GM12878 (cell line): Measurements from ENCODE around the gene ADGRG1. TPM values are rescaled to one million over a fixed set of nuclear protein-coding genes. Genes with fewer than 3 reads are reported as not detected.
A peak's percentile ranks its signal among the peaks of the same experiment; 100 is the strongest.

Experiments
- CBFB ChIP-seq: IDR thresholded peaks from 2 replicates; pipeline ENCODE4 v1.6.1; 2016; ENCODE audit warnings: antibody characterized with exemption, low read depth
- CBX3 ChIP-seq: fragments of 200-600 bp; sonication (generic); IDR thresholded peaks from 2 replicates; pipeline ENCODE4 v1.6.1; 2016; ENCODE audit warnings: low read depth, borderline replicate concordance
- CREB1 ChIP-seq: IDR thresholded peaks from 2 replicates; pipeline ENCODE4 v1.6.1; 2012; ENCODE audit warnings: low read depth, mild to moderate bottlenecking, inconsistent platforms
- EGR1 ChIP-seq, 2 experiments: IDR thresholded peaks; 1 replicate in 1 of 2; 2 replicates in 1 of 2; pipeline ENCODE4 v1.6.1; 2011 to 2012; ENCODE audit warnings: low read depth in 2 of 2, low read length in 2 of 2, borderline replicate concordance in 1 of 2, mild to moderate bottlenecking in 1 of 2, moderate library complexity in 1 of 2
- FOXK2 ChIP-seq: fragments of 450-650 bp; IDR thresholded peaks from 2 replicates; pipeline ENCODE4 v1.6.1; 2017; ENCODE audit warnings: mild to moderate bottlenecking, moderate library complexity
- HDAC2 ChIP-seq: fragments of 200-600 bp; sonication (generic); IDR thresholded peaks from 2 replicates; pipeline ENCODE4 v1.6.1; 2017
- KDM1A ChIP-seq: fragments of 200-600 bp; sonication (generic); IDR thresholded peaks from 2 replicates; pipeline ENCODE4 v1.6.1; 2016; ENCODE audit warnings: borderline replicate concordance
- KLF5 ChIP-seq: fragments of 450-650 bp; IDR thresholded peaks from 2 replicates; pipeline ENCODE4 v1.6.1; 2014; ENCODE audit warnings: mild to moderate bottlenecking; ENCODE audit not compliant: partially characterized antibody
- NBN ChIP-seq: fragments of 450-650 bp; IDR thresholded peaks from 2 replicates; pipeline ENCODE4 v1.6.1; 2016
- NR2C1 ChIP-seq: fragments of 450-650 bp; IDR thresholded peaks from 2 replicates; pipeline ENCODE4 v1.6.1; 2017; ENCODE audit warnings: antibody characterized with exemption, mild to moderate bottlenecking, moderate library complexity
- NR2F1 ChIP-seq: fragments of 450-650 bp; conservative IDR thresholded peaks from 2 replicates; pipeline ENCODE4 v1.6.1; 2017; ENCODE audit warnings: mild to moderate bottlenecking
- PAX5 ChIP-seq: IDR thresholded peaks from 2 replicates; pipeline ENCODE4 v1.6.1; 2011; ENCODE audit warnings: low read depth, low read length, borderline replicate concordance
- PKNOX1 ChIP-seq: fragments of 450-650 bp; IDR thresholded peaks from 2 replicates; pipeline ENCODE4 v1.6.1; 2016; ENCODE audit warnings: mild to moderate bottlenecking
- POLR2A ChIP-seq: IDR thresholded peaks from 2 replicates; pipeline ENCODE4 v1.6.1; 2011; ENCODE audit warnings: low read depth, mild to moderate bottlenecking, low read length
- POLR2AphosphoS5 ChIP-seq: IDR thresholded peaks from 2 replicates; pipeline ENCODE4 v1.6.1; 2011; ENCODE audit warnings: mild to moderate bottlenecking, low read length, inconsistent platforms
- RAD21 ChIP-seq: IDR thresholded peaks from 2 replicates; pipeline ENCODE4 v1.6.1; 2011; ENCODE audit warnings: mild to moderate bottlenecking, low read depth, low read length, moderate library complexity; ENCODE audit not compliant: insufficient read depth
- RELA ChIP-seq: fragments of 450-650 bp; IDR thresholded peaks from 2 replicates; pipeline ENCODE4 v1.8.0; 2014; ENCODE audit warnings: borderline replicate concordance; ENCODE audit not compliant: partially characterized antibody
- RELB ChIP-seq: fragments of 450-650 bp; IDR thresholded peaks from 2 replicates; pipeline ENCODE4 v1.6.1; 2017; ENCODE audit warnings: low read depth, mild to moderate bottlenecking, moderate library complexity
- SMC3 ChIP-seq: IDR thresholded peaks from 2 replicates; pipeline ENCODE4 v1.6.1; 2011; ENCODE audit warnings: low read length, improper control_type of control experiment, borderline replicate concordance
- YBX1 ChIP-seq: fragments of 450-650 bp; IDR thresholded peaks from 2 replicates; pipeline ENCODE4 v1.6.1; 2016; ENCODE audit warnings: antibody characterized with exemption
- ZBTB4 ChIP-seq: fragments of 450-650 bp; formaldehyde crosslinking; IDR thresholded peaks from 2 replicates; pipeline ENCODE4 v1.4.0; 2022; ENCODE audit warnings: mild to moderate bottlenecking, moderate library complexity
- ZBTB40 ChIP-seq: fragments of 450-650 bp; IDR thresholded peaks from 2 replicates; pipeline ENCODE4 v1.6.1; 2016; ENCODE audit warnings: mild to moderate bottlenecking, moderate library complexity, borderline replicate concordance
- polyA plus RNA-seq, 11 experiments: library from polyadenylated mRNA; depleted of rRNA in 4 of 11; unstranded in 6 of 11; stranded (reverse) in 5 of 11; fragments of >200 nt; fragmentation: Nextera tagmentation in 4 of 11; fragmentation: Illumina TruSeq in 1 of 11; extraction: Ambion mirVana in 4 of 11; extraction: Trizol in 1 of 11; gene quantifications; 1 replicate in 1 of 11; 2 replicates in 10 of 11; pipeline versions ENCODE4 v1.2.1 to v1.2.3, GENCODE V29; 2011 to 2016; ENCODE audit warnings: inconsistent platforms in 2 of 11, missing spikeins in 2 of 11, low read depth in 1 of 11
- total RNA-seq, 4 experiments: library from RNA; depleted of rRNA in 3 of 4; stranded (reverse); fragments of >200 nt in 3 of 4; fragmentation: Illumina TruSeq in 1 of 4; extraction: Trizol in 1 of 4; gene quantifications; 2 replicates each; pipeline versions ENCODE4 v1.2.1 to v1.2.3, GENCODE V29; 2013 to 2021

The ADGRG1 gene
- total and polyA plus RNA-seq, 10 of the 15 experiments (the other 5 are each of a cell fraction or from before 2014, with no cell fraction given) = 0.07 to 2.0 (median 0.75) TPM

GRCh38 chr16:57589374-57589773, 39.1 kb upstream of the ADGRG1 start (continued):
- TF ChIP-seq RELB (peak; percentile 52; the same call in 1 of the 2 replicates), HDAC2 (no peak), KDM1A (no peak), EGR1 (IDR thresholded peaks at IDR 0.05; ENCODE audit: borderline replicate concordance in 1 of 2, low read depth in 2 of 2, low read length in 2 of 2) (0 out of 3 replicates have a peak, but pooled peaks of 1 of the 2 experiments have one; percentile 17), SMC3 (no peak), FOXK2 (no peak), RELA (no peak), PKNOX1 (no peak), CREB1 (no peak), NR2F1 (no peak), NR2C1 (no peak), POLR2AphosphoS5 (no peak), POLR2A (no peak), ZBTB40 (no peak), ZBTB4 (CRISPR knock-in tag) (no peak), YBX1 (no peak), NBN (0 out of 2 replicates have a peak, but pooled peaks have one; percentile 29), CBFB (peak; percentile 33; the same call in 1 of the 2 replicates), CBX3 (no peak), PAX5 (peak; percentile 73; the same call in 1 of the 2 replicates), RAD21 (no peak), KLF5 (no peak)
